Measurements from ENCODE around the gene HEPN1. TPM values are rescaled to one million over a fixed set of nuclear protein-coding genes. Genes with fewer than 3 reads are reported as not detected.
A peak's percentile ranks its signal among the peaks of the same experiment; 100 is the strongest.

HEPN1 gene
- total RNA-seq, 1 donor from 2014 or later = not detected

- no peak overlapping the region for H3K4me3 Mint-ChIP-seq (ENCODE audit: unreplicated experiment)
- DNase-seq (ENCODE audit: low read depth) (no peak), FAIRE-seq (no peak)
- no peak overlapping the region for H2AFZ ChIP-seq (ENCODE audit: low read depth, low read length)
- TF ChIP-seq CTCF (IDR thresholded peaks at IDR 0.05; ENCODE audit: insufficient read depth, low read depth, low read length) (no peak), EZH2 (IDR thresholded peaks at IDR 0.05; ENCODE audit: insufficient read depth, low read length) (no peak)
- H3K9me3 ChIP-seq (ENCODE audit: insufficient read depth, low read depth, low read length) = no peaks in the 10 kb centered on the region
- H3K4me1 Mint-ChIP-seq (ENCODE audit: low read depth, unreplicated experiment) = peaks cover 11% of the 10 kb centered on the region
- H3K36me3 ChIP-seq (ENCODE audit: insufficient read depth, low read length) = no peaks in the 10 kb centered on the region
- H3K9ac ChIP-seq (ENCODE audit: low read length) = no peak overlapping the region
- no peaks in the 10 kb centered on the region for H4K20me1 ChIP-seq (ENCODE audit: insufficient read depth, low read length)
- H3K27ac Mint-ChIP-seq (ENCODE audit: unreplicated experiment) = no peak overlapping the region
- H3K4me1 ChIP-seq (ENCODE audit: insufficient read depth, low read length) = peaks cover 16% of the 10 kb centered on the region
- peaks cover 4% of the 10 kb centered on the region for H3K9me3 Mint-ChIP-seq (ENCODE audit: unreplicated experiment)
- H3K27me3 ChIP-seq (ENCODE audit: insufficient read depth, low read length) = no peaks in the 10 kb centered on the region
- H3K4me3 ChIP-seq (ENCODE audit: insufficient read depth, low read depth, low read length) = no peak overlapping the region
- H3K27ac ChIP-seq (ENCODE audit: low read depth, low read length) = no peak overlapping the region
- H3K4me2 ChIP-seq (ENCODE audit: low read length) = no peak overlapping the region
- peaks cover 18% of the 10 kb centered on the region for H3K27me3 Mint-ChIP-seq (ENCODE audit: low read depth, unreplicated experiment)
- H3K79me2 ChIP-seq (ENCODE audit: insufficient read depth, low read length) = no peaks in the 10 kb centered on the region
- peaks cover 2% of the 10 kb centered on the region for H3K36me3 Mint-ChIP-seq (ENCODE audit: low read depth, unreplicated experiment)
Observed at GRCh38 chr11:124880958-124881357, 38.1 kb upstream of the HEPN1 start.

- H3K9ac ChIP-seq (ENCODE audit: low read length) = no peak overlapping the region
- no peaks in the 10 kb centered on the region for H4K20me1 ChIP-seq (ENCODE audit: insufficient read depth, low read length)
- peak overlapping the region; percentile 12 for H3K4me3 Mint-ChIP-seq (ENCODE audit: unreplicated experiment)
- no peak overlapping the region for H3K27ac ChIP-seq (ENCODE audit: low read depth, low read length)
- peak; percentile 44 for DNase-seq (ENCODE audit: low read depth)
- no peaks in the 10 kb centered on the region for H3K79me2 ChIP-seq (ENCODE audit: insufficient read depth, low read length)
- FAIRE-seq = no peak
- no peaks in the 10 kb centered on the region for H3K9me3 ChIP-seq (ENCODE audit: insufficient read depth, low read depth, low read length)
- H3K4me3 ChIP-seq (ENCODE audit: insufficient read depth, low read depth, low read length) = no peak overlapping the region
- peak overlapping the region; percentile 23 for H3K27ac Mint-ChIP-seq (ENCODE audit: unreplicated experiment)
- peaks cover 25% of the 10 kb centered on the region for H3K27me3 Mint-ChIP-seq (ENCODE audit: low read depth, unreplicated experiment)
- H3K36me3 ChIP-seq (ENCODE audit: insufficient read depth, low read length) = no peaks in the 10 kb centered on the region
- H3K9me3 Mint-ChIP-seq (ENCODE audit: unreplicated experiment) = peaks cover 4% of the 10 kb centered on the region
- H3K4me1 ChIP-seq (ENCODE audit: insufficient read depth, low read length) = peaks cover 10% of the 10 kb centered on the region
- no peaks in the 10 kb centered on the region for H3K27me3 ChIP-seq (ENCODE audit: insufficient read depth, low read length)
- TF ChIP-seq EZH2 (IDR thresholded peaks at IDR 0.05; ENCODE audit: insufficient read depth, low read length) (no peak), CTCF (IDR thresholded peaks at IDR 0.05; ENCODE audit: insufficient read depth, low read depth, low read length) (no peak)
- H3K4me1 Mint-ChIP-seq (ENCODE audit: low read depth, unreplicated experiment) = peaks cover 11% of the 10 kb centered on the region
- peak overlapping the region; percentile 10 for H2AFZ ChIP-seq (ENCODE audit: low read depth, low read length)
- H3K4me2 ChIP-seq (ENCODE audit: low read length) = peak overlapping the region; percentile 49
- H3K36me3 Mint-ChIP-seq (ENCODE audit: low read depth, unreplicated experiment) = peaks cover 2% of the 10 kb centered on the region
Observed at GRCh38 chr11:124882339-124883071, 36.5 kb upstream of the HEPN1 start.

- no peak overlapping the region for H3K27ac Mint-ChIP-seq (ENCODE audit: unreplicated experiment)
- Histone ChIP-seq H3K9ac (ENCODE audit: low read length) (no peak overlapping the region), H4K20me1 (ENCODE audit: insufficient read depth, low read length) (no peaks in the 10 kb centered on the region), H3K4me3 (ENCODE audit: insufficient read depth, low read depth, low read length) (no peak overlapping the region), H2AFZ (ENCODE audit: low read depth, low read length) (no peak overlapping the region), H3K4me1 (ENCODE audit: insufficient read depth, low read length) (peaks cover 10% of the 10 kb centered on the region), H3K36me3 (ENCODE audit: insufficient read depth, low read length) (no peaks in the 10 kb centered on the region), H3K79me2 (ENCODE audit: insufficient read depth, low read length) (no peaks in the 10 kb centered on the region), H3K9me3 (ENCODE audit: insufficient read depth, low read depth, low read length) (no peaks in the 10 kb centered on the region), H3K27me3 (ENCODE audit: insufficient read depth, low read length) (no peaks in the 10 kb centered on the region), H3K4me2 (ENCODE audit: low read length) (no peak overlapping the region), H3K27ac (ENCODE audit: low read depth, low read length) (no peak overlapping the region)
- FAIRE-seq (no peak), DNase-seq (ENCODE audit: low read depth) (no peak)
- H3K4me1 Mint-ChIP-seq (ENCODE audit: low read depth, unreplicated experiment) = peaks cover 14% of the 10 kb centered on the region
- TF ChIP-seq CTCF (IDR thresholded peaks at IDR 0.05; ENCODE audit: insufficient read depth, low read depth, low read length) = no peak
- TF ChIP-seq EZH2 (IDR thresholded peaks at IDR 0.05; ENCODE audit: insufficient read depth, low read length) = no peak
- no peak overlapping the region for H3K4me3 Mint-ChIP-seq (ENCODE audit: unreplicated experiment)
- peaks cover 2% of the 10 kb centered on the region for H3K9me3 Mint-ChIP-seq (ENCODE audit: unreplicated experiment)
- H3K36me3 Mint-ChIP-seq (ENCODE audit: low read depth, unreplicated experiment) = peaks cover 2% of the 10 kb centered on the region
- H3K27me3 Mint-ChIP-seq (ENCODE audit: low read depth, unreplicated experiment) = peaks cover 27% of the 10 kb centered on the region
Observed at GRCh38 chr11:124884340-124884739, 34.7 kb upstream of the HEPN1 start.
